Measurements from ENCODE around the gene SEZ6L. TPM values are rescaled to one million over a fixed set of nuclear protein-coding genes. Genes with fewer than 3 reads are reported as not detected.

SEZ6L gene
- total RNA-seq, 1 experiment from 2014 or later, result not detected

DNA sequence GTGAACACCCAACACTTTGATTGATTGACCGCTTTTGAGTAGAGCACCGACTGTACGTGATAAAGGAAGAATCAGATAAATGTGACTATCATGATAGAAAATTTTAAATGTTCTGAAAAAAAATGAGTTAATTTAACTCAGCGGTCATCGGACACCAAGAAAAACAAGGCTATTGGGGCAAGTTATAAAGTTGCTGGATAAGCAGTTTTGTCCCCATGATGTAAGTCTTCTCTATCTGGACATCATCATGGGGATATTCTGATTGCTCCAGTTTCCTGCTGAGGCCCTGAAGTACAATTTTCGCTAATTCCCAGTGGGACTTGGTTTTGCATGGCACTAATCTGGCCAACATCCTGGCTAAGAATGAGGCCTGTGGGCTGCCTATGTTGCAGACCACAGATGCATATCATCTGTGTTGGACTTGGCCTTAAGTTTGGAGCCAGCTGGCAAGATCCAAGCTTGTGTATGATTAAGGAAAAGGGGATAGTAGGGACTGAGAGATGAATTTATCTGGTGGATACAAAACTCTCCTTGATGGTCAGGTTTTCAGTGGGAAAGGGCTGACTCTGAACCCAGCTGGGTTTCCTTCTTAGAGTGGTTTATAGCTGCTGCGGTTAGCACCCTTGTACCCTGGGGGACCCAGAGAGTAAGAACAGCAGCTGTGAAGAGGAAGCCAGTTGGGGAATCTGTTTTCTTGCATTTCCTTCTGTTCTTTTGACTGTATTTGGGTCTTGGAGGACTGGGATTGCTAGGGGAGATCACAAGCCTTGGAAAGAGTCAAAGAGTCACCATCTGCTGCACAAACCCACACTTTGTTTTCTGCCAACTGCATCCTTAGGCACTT, 118.3 kb downstream of the SEZ6L start:
- Histone ChIP-seq H3K79me2 (ENCODE audit: low read length) (no peaks in the 10 kb centered on the region), H3K27me3 (ENCODE audit: low read length) (peaks cover 22% of the 10 kb centered on the region), H3K9me2 (replicated peaks; ENCODE audit: low read length) (no peaks in the 10 kb centered on the region), H3K9ac (ENCODE audit: low read length) (no peak overlapping the region), H3K36me3 (ENCODE audit: low read depth, low read length) (no peaks in the 10 kb centered on the region), H2AFZ (ENCODE audit: low read length) (no peak overlapping the region), H4K20me1 (ENCODE audit: low read length) (no peaks in the 10 kb centered on the region), H3K4me3 (ENCODE audit: low read length) (no peak overlapping the region), H3K4me1 (ENCODE audit: insufficient read depth, low read length) (no peaks in the 10 kb centered on the region), H3K4me2 (ENCODE audit: low read length) (no peak overlapping the region), H3K27ac (ENCODE audit: low read length) (no peak overlapping the region), H3K9me3 (ENCODE audit: low read length) (no peaks in the 10 kb centered on the region), H3F3A (ENCODE audit: low read length, unreplicated experiment) (no peaks in the 10 kb centered on the region)
- POLR2A ChIA-PET (ENCODE audit: unreplicated experiment), result no interaction called here
- DNase-seq (no peak), ATAC-seq (no peak)
- BruUV-seq (replicated peaks), result no TSS peak
- CTCF ChIA-PET, result no interaction called here
- no peak for TF ChIP-seq EZH2phosphoT487 (IDR thresholded peaks at IDR 0.05; ENCODE audit: borderline replicate concordance, low read length)
- TF ChIP-seq EZH2 (IDR thresholded peaks at IDR 0.05; ENCODE audit: low read length, unreplicated experiment), result no peak
- TF ChIP-seq, protein P1, sequence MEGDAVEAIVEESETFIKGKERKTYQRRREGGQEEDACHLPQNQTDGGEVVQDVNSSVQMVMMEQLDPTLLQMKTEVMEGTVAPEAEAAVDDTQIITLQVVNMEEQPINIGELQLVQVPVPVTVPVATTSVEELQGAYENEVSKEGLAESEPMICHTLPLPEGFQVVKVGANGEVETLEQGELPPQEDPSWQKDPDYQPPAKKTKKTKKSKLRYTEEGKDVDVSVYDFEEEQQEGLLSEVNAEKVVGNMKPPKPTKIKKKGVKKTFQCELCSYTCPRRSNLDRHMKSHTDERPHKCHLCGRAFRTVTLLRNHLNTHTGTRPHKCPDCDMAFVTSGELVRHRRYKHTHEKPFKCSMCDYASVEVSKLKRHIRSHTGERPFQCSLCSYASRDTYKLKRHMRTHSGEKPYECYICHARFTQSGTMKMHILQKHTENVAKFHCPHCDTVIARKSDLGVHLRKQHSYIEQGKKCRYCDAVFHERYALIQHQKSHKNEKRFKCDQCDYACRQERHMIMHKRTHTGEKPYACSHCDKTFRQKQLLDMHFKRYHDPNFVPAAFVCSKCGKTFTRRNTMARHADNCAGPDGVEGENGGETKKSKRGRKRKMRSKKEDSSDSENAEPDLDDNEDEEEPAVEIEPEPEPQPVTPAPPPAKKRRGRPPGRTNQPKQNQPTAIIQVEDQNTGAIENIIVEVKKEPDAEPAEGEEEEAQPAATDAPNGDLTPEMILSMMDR (conservative IDR thresholded peaks at IDR 0.05; ENCODE audit: low read depth, low read length), result no peak
- intact Hi-C loops (cut with micrococcal nuclease), result no loop called here

DNA sequence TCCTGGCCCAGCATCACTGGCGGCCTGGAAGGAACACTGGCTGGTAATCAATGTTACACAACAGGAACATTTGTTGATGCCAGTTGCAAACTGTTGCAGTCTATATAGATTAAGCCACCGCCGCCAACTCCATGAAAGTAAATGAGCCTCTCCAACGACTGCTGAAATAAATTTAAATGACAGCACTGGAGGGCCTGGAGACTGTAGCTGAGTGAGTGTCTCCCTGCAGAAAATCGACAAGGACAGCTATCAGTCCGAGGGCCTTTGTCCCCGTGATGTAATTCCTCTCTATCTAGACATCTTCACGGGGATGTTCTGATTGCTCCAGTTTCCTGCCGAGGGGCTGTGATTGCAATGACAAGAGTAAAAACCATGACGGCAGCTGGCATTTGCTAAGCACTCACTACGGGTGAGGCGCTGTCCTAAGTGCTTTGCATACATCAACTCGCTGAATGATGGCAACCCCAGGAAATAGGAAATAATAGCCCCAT, 120.4 kb downstream of the SEZ6L start:
- ChIA-PET POLR2A (ENCODE audit: unreplicated experiment) (no interaction called here), CTCF (no interaction called here)
- Histone ChIP-seq H3K9me2 (replicated peaks; ENCODE audit: low read length) (no peaks in the 10 kb centered on the region), H3K4me1 (ENCODE audit: insufficient read depth, low read length) (no peaks in the 10 kb centered on the region), H4K20me1 (ENCODE audit: low read length) (no peaks in the 10 kb centered on the region), H3K9me3 (ENCODE audit: low read length) (no peaks in the 10 kb centered on the region), H3K27ac (ENCODE audit: low read length) (no peak overlapping the region), H3K79me2 (ENCODE audit: low read length) (no peaks in the 10 kb centered on the region), H3K9ac (ENCODE audit: low read length) (no peak overlapping the region), H3K4me3 (ENCODE audit: low read length) (no peak overlapping the region), H3K36me3 (ENCODE audit: low read depth, low read length) (no peaks in the 10 kb centered on the region), H3F3A (ENCODE audit: low read length, unreplicated experiment) (no peaks in the 10 kb centered on the region), H2AFZ (ENCODE audit: low read length) (no peak overlapping the region), H3K27me3 (ENCODE audit: low read length) (peaks cover 19% of the 10 kb centered on the region), H3K4me2 (ENCODE audit: low read length) (no peak overlapping the region)
- no peak for TF ChIP-seq EZH2phosphoT487 (IDR thresholded peaks at IDR 0.05; ENCODE audit: borderline replicate concordance, low read length)
- TF ChIP-seq, protein P1 (conservative IDR thresholded peaks at IDR 0.05; ENCODE audit: low read depth, low read length), result no peak
- TF ChIP-seq EZH2 (IDR thresholded peaks at IDR 0.05; ENCODE audit: low read length, unreplicated experiment), result no peak
- ATAC-seq (no peak), DNase-seq (no peak)
- BruUV-seq (replicated peaks), result no TSS peak
- intact Hi-C loops (cut with micrococcal nuclease), result no loop called here
